Duodenal mucosa (tissue), 2 donors: ENCODE measurements around the gene HBG2.

ENCODE experiments used
- H3K27ac ChIP-seq: one replicate; pipeline ENCODE4 v1.7.0; 2013; ENCODE audit warnings: low read depth, low read length
- H3K27me3 ChIP-seq, 2 donors: one replicate each; pipeline ENCODE4 v1.7.0; 2013; ENCODE audit warnings: low read length in 2 of 2, control low read depth in 1 of 2; ENCODE audit not compliant: insufficient read depth in 2 of 2, control insufficient read depth in 1 of 2
- H3K36me3 ChIP-seq, 2 donors: one replicate each; pipeline ENCODE4 v1.7.0; 2013; ENCODE audit warnings: low read length in 2 of 2, control low read depth in 1 of 2; ENCODE audit not compliant: insufficient read depth in 2 of 2, control insufficient read depth in 1 of 2
- H3K4me1 ChIP-seq, 2 donors: one replicate each; pipeline ENCODE4 v1.7.0; 2013; ENCODE audit warnings: low read length in 2 of 2, control low read depth in 1 of 2; ENCODE audit not compliant: insufficient read depth in 2 of 2, control insufficient read depth in 1 of 2
- H3K4me3 ChIP-seq, 2 donors: one replicate each; pipeline ENCODE4 v1.7.0; 2013; ENCODE audit warnings: low read length in 2 of 2, low read depth in 1 of 2
- H3K9ac ChIP-seq, 2 donors: one replicate each; pipeline ENCODE4 v1.7.0; 2013; ENCODE audit warnings: low read length in 2 of 2, low read depth in 1 of 2
- H3K9me3 ChIP-seq, 2 donors: one replicate each; pipeline ENCODE4 v1.7.0; 2013; ENCODE audit warnings: low read length in 2 of 2, control low read depth in 1 of 2; ENCODE audit not compliant: control insufficient read depth in 1 of 2

The HBG2 gene

GRCh38 chr11:5290106-5290505, 35.5 kb upstream of the HBG2 start:
- Histone ChIP-seq H3K27me3 (no peaks in the 10 kb centered on the region), H3K9me3 (no peaks in the 10 kb centered on the region), H3K4me3 (no peak overlapping the region), H3K36me3 (no peaks in the 10 kb centered on the region), H3K9ac (no peak overlapping the region), H3K27ac (no peak overlapping the region), H3K4me1 (no peaks in the 10 kb centered on the region)

GRCh38 chr11:5289696-5290095, 35.1 kb upstream of the HBG2 start:
- no peaks in the 10 kb centered on the region for H3K4me1 ChIP-seq
- no peak overlapping the region for H3K4me3 ChIP-seq
- no peak overlapping the region for H3K9ac ChIP-seq
- H3K27me3 ChIP-seq: no peaks in the 10 kb centered on the region
- H3K27ac ChIP-seq: no peak overlapping the region
- H3K36me3 ChIP-seq: no peaks in the 10 kb centered on the region
- no peaks in the 10 kb centered on the region for H3K9me3 ChIP-seq

- Histone ChIP-seq H3K4me3 (no peak overlapping the region), H3K36me3 (no peaks in the 10 kb centered on the region), H3K9me3 (no peaks in the 10 kb centered on the region), H3K27me3 (no peaks in the 10 kb centered on the region), H3K27ac (no peak overlapping the region), H3K9ac (no peak overlapping the region), H3K4me1 (no peaks in the 10 kb centered on the region)
Observed at GRCh38 chr11:5288906-5289550, 34.4 kb upstream of the HBG2 start.

- Histone ChIP-seq H3K27ac (no peak overlapping the region), H3K9me3 (no peaks in the 10 kb centered on the region), H3K9ac (no peak overlapping the region), H3K27me3 (no peaks in the 10 kb centered on the region), H3K4me3 (no peak overlapping the region), H3K36me3 (no peaks in the 10 kb centered on the region), H3K4me1 (no peaks in the 10 kb centered on the region)
Observed at GRCh38 chr11:5288108-5288905, 33.7 kb upstream of the HBG2 start.

GRCh38 chr11:5286901-5287300, 32.3 kb upstream of the HBG2 start:
- no peaks in the 10 kb centered on the region for H3K4me1 ChIP-seq
- H3K27ac ChIP-seq: no peak overlapping the region
- no peaks in the 10 kb centered on the region for H3K9me3 ChIP-seq
- H3K4me3 ChIP-seq: no peak overlapping the region
- no peaks in the 10 kb centered on the region for H3K27me3 ChIP-seq
- no peak overlapping the region for H3K9ac ChIP-seq
- H3K36me3 ChIP-seq: no peaks in the 10 kb centered on the region

GRCh38 chr11:5286351-5286750, 31.8 kb upstream of the HBG2 start:
- Histone ChIP-seq H3K4me1 (no peaks in the 10 kb centered on the region), H3K9me3 (no peaks in the 10 kb centered on the region), H3K4me3 (no peak overlapping the region), H3K9ac (no peak overlapping the region), H3K27ac (no peak overlapping the region), H3K27me3 (no peaks in the 10 kb centered on the region), H3K36me3 (no peaks in the 10 kb centered on the region)

- Histone ChIP-seq H3K4me1 (no peaks in the 10 kb centered on the region), H3K4me3 (no peak overlapping the region), H3K36me3 (no peaks in the 10 kb centered on the region), H3K27me3 (no peaks in the 10 kb centered on the region), H3K9ac (no peak overlapping the region), H3K9me3 (no peaks in the 10 kb centered on the region), H3K27ac (no peak overlapping the region)
Observed at GRCh38 chr11:5285703-5286340, 31.2 kb upstream of the HBG2 start.

- H3K36me3 ChIP-seq: no peaks in the 10 kb centered on the region
- no peaks in the 10 kb centered on the region for H3K4me1 ChIP-seq
- H3K4me3 ChIP-seq: no peak overlapping the region
Observed at GRCh38 chr11:5284637-5285036, 30.1 kb upstream of the HBG2 start.

GRCh38 chr11:5283882-5284281, 29.3 kb upstream of the HBG2 start:
- H3K4me1 ChIP-seq: no peaks in the 10 kb centered on the region

More at GRCh38 chr11:5284637-5285036, 30.1 kb upstream of the HBG2 start:
- Histone ChIP-seq H3K9me3 (no peaks in the 10 kb centered on the region), H3K27me3 (no peaks in the 10 kb centered on the region), H3K27ac (no peak overlapping the region), H3K9ac (no peak overlapping the region)

GRCh38 chr11:5283086-5283485, 28.5 kb upstream of the HBG2 start:
- Histone ChIP-seq H3K9me3 (no peaks in the 10 kb centered on the region), H3K36me3 (no peaks in the 10 kb centered on the region), H3K4me3 (no peak overlapping the region), H3K4me1 (no peaks in the 10 kb centered on the region), H3K27ac (no peak overlapping the region), H3K27me3 (no peaks in the 10 kb centered on the region), H3K9ac (no peak overlapping the region)

More at GRCh38 chr11:5283882-5284281, 29.3 kb upstream of the HBG2 start:
- Histone ChIP-seq H3K9me3 (no peaks in the 10 kb centered on the region), H3K27ac (no peak overlapping the region), H3K4me3 (no peak overlapping the region), H3K27me3 (no peaks in the 10 kb centered on the region), H3K36me3 (no peaks in the 10 kb centered on the region), H3K9ac (no peak overlapping the region)
